NCI-H82 (cell line): ENCODE results near the gene TRPM5.
A peak's percentile ranks its signal among the peaks of the same experiment; 100 is the strongest.

ENCODE experiments used
- DNase-seq: peaks from one replicate; lab custom pipeline; 2025; lab: John Stamatoyannopoulos, UW

Gene TRPM5

GRCh38 chr11:2421226-2421994 is 22.9 kb downstream of the TRPM5 start:
- DNase-seq: no peak

DNA sequence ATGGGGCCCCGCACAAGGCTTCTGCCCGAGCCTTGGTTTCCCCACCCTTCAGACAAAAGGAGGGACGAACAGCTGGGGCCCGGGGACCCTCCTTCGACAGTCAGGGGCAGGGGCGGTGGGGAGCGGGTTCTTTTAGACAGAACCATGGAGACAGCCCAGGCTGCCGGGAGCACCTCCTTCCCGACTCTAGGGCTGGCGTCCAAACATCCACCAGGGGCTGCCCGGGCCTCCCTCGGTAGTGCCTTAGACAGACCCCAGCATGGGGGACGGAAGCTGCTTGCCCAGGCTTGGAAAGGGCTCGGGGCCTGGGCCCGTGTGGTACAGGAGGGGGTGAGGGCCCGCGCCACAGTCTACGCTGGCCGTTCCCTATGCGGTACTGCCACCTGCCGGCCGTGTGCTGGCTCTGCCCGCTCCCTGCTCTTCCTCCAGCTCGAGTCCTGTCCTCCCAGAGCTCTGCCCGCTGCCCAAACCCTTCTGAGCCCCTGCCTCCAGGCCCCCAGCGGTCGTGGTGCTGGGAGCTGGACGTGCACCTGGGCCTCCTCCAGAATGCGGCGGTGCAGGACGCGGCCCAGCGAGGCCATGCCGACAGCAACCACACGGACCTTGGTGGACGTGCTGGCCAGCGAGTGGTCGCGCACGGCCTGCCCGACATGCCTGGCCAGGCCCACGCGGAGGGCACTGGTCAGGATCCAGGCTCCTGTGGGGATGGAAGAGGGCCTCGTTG is 23.6 kb downstream of the TRPM5 start:
- peak; percentile 74 for DNase-seq

GRCh38 chr11:2419638-2420501 is 24.4 kb downstream of the TRPM5 start:
- peak; percentile 63 for DNase-seq

- DNase-seq: peak; percentile 8
These were observed 25.5 kb downstream of the TRPM5 start for GRCh38 chr11:2418693-2419360.

DNA sequence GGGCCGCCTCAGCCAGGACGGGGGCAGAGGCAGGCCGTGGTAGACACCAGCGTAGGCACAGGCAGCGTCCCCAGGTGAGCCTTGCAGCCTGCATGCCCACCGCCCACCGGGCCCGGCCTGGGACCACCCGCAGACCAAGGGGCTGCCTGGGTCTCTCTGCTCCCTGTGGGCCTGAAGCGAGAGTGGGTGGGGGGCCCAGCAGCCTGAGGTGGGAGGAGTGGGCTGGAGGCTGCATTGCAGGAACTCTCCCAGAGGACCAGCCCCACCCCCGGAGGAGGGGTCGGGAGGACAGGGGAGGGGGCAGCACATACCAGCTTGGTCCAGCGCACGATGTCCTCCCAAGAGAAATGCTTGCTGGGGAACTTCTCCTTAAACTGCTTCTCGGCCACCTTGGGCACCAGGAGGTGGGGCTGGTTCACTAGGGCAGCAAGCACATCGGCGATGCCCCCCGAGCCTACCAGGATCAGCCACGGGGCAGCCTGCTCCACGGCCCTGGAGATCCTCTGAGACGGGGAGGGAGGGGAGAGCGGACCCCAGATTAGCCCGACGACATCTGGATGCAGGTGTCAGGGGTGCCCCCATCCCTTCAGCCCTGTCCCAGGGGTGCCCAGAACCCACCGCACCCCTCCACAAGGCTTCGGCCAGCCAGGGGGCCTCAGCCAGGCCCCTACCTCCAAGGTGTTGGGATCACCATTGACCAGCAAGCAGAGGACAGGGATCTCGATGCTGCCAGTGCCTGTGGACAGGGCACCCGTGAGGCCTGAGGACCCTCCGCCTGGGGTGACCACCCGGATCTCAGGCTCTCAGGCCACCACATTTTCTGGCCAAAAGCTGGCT is 26.2 kb downstream of the TRPM5 start:
- DNase-seq: no peak

GRCh38 chr11:2416765-2417164 is 27.5 kb downstream of the TRPM5 start:
- no peak for DNase-seq

DNA sequence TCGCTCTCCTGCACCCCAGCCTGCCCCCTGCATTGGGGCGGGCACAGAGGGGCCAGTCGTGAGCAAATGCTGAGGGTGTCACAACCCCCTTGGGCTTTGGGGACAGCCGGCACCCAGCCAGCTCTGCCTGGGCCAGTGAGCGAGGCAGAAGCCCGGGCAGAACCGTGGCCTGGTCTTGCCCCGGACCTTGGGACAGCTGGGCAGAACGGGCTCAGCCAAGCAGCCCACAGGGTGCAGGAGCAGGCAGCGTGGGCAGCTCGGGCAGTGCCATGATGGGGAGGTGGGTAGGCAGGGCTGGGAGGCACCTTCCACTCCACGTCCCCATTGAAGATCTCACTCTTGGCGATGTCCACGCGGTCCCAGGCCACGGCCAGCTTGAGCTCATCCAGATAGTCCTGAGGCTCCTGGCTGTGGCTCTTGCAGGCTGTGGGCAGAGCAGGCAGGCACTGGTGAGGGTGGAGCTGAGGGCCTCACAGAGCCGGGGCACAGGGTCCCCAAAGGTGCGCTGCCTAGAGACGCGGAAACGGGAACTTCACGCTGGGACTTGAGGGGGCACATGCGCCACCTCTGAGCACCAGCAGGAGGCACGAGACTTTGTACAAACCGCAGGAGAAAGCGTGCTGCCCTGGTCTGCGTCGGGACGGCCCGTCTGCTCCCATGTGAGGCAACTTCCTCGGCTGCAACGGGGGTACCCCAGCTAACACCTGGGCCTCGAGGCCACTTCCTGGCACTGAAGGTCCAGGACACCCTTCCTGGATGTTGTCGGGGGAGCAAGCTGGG is 28.5 kb downstream of the TRPM5 start:
- no peak for DNase-seq

DNA sequence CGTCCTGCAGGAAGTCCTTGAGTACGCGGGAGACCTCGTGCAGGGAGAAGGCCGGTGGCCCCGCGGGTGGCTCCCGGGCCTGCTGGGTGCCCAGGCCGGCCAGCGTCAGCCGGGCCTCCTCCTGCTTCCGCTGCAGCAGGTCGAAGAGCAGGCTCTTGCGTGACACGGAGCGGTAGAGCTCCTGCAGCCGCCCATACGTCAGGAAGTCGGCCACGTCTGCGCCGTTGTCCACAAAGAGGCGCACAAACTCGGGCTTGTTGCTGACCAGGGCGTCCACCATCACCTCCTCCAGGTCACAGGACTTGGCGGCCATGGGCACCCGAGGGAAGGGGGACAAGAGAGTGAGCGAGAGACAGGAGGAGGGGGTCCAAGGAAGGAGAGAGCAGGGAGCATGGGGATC is 29.1 kb downstream of the TRPM5 start:
- DNase-seq: no peak

GRCh38 chr11:2414616-2415015 is 29.7 kb downstream of the TRPM5 start:
- DNase-seq: no peak

- DNase-seq: no peak
These were observed 30.4 kb downstream of the TRPM5 start for GRCh38 chr11:2413742-2414579.

DNA sequence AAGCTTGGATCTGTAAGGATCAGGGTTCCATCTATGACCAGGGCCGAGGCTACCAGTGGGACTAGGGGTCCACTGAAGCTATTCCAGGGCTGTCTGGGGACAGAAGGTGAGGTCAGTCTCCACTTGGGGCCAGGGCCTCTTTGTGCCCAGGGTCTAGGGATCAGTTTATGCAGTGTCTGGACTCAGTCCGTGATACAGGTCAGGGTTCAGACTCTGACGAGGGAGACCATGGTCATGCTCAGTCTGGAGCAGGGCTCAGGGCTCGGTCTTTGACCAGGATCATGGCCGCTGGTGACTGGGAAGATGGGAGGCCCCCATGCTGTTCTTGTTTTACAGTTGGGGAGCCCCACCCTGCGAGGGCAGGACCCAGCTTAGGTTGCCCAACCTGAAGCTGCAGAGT is 32.0 kb downstream of the TRPM5 start:
- no peak for DNase-seq

DNA sequence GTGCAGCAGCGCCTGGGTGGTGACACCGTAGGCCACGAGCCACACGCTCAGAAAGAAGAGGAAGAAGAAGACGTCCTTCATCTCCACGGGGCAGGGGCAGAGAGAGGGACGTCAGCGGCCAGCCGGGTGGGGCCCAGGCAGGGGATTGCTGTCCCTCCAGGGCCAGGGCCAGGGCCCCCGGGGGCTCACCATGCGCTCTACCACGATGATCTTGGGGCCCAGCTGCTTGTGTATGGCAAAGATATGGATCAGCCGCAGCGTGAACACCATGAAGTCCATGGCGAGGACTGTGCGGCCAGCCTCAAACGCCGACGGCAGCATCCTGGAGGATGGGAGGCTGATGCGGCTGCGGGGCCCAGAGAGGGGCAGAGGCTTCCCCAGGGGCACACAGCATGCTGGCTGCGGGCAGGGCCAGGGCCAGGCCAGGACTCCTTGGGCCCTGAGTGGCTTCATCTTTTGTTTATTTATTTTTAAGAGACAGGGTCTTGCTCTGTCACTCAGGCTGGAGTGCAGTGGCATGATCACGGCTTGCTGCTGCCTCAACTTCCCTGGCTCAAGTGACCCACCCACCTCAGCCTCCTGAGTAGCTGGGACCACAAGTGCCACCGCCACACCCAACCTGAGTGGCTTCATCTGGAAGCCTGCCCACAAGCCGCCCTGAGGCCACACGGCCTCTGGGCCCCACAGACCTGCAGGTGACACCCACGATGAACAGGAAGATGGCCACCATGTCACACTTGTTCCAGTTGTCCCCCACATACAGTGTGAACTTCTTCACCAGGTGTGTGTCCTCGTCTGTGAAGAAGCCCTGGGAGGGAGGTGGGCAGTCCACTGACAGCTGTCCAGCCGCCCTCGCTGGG is 32.6 kb downstream of the TRPM5 start:
- DNase-seq: no peak

DNA sequence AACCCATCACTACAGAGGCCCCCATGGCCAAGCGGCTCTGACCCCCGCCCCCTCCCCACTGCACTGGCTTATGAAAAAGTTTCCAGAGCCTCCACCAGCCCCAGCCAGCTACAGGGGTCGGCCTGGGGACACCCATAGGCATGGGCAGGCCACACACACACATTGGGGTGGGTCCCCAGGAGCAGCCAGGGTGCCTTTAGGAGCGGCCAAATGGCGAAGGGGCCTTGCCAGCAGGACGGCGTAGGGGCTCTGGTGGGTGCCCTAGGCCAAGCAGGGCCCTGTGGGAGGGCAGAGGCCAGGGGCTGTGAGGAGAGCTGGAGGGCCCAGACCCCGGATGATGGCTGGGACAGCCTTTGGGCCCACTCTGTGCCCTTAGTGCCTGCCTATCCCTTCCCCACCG is 33.7 kb downstream of the TRPM5 start:
- no peak for DNase-seq

GRCh38 chr11:2409611-2410468 is 34.5 kb downstream of the TRPM5 start:
- no peak for DNase-seq

GRCh38 chr11:2409126-2409525 is 35.2 kb downstream of the TRPM5 start:
- DNase-seq: no peak

DNA sequence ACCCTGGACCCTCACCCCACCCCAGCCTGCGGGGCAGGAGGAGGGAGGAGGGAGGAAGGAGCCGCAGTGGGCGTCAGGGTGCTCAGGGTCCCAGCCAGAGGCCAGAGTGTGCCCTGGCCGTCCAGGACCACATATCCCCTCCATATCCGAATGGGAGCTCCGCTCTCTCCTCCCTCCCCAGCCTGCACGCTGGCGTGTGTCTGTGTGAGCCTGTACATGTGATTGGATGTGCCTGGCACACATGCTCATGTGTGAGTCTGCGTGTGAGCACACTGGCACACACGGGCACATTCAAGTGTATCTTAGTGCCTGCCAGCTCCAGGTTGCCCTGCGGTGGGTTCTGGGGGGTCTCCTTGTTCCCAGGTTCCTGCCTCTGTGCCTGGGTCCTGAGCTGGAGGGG is 35.6 kb downstream of the TRPM5 start:
- DNase-seq: no peak

GRCh38 chr11:2406878-2407410 is 37.4 kb downstream of the TRPM5 start:
- DNase-seq: no peak
